H1 (cell line): ENCODE data around the gene FICD. TPM values are rescaled to one million over a fixed set of nuclear protein-coding genes. Genes with fewer than 3 reads are reported as not detected.

Experiments used
- CTCF ChIA-PET: fragments of 300-600 bp; sonication (Branson Sonifier 250); formaldehyde crosslinking; loops from one replicate; lab custom pipeline; 2021; ENCODE audit not compliant: partially characterized antibody; lab: Charles Lee
- POLR2A ChIA-PET: fragments of 300-600 bp; sonication (Branson Sonifier 250); formaldehyde crosslinking; loops from one replicate; lab custom pipeline; 2021; ENCODE audit warnings: inconsistent platforms; ENCODE audit not compliant: partially characterized antibody; lab: Charles Lee
- DNase-seq, 2 experiments: peaks; one replicate each; pipeline versions ENCODE4 v3.0.0 to v3.0.0-alpha.2; 2010 to 2022; ENCODE audit warnings: low spot score in 2 of 2, low read depth in 1 of 2, mixed read lengths in 1 of 2
- FAIRE-seq: peaks from 2 replicates; lab custom pipeline; 2011; peaks lifted over from hg19 to GRCh38; lab: Jason Lieb, UNC
- H2AFZ ChIP-seq: 2 replicates; pipeline ENCODE4 v1.8.1; 2012; ENCODE audit warnings: low read length, inconsistent platforms
- H2AK5ac ChIP-seq: 2 replicates; pipeline ENCODE4 v1.6.1; 2013; ENCODE audit warnings: low read depth, low read length
- H2BK120ac ChIP-seq: replicated peaks from 2 replicates; pipeline ENCODE3; 2013; ENCODE audit warnings: low read depth, low read length, inconsistent platforms
- H2BK12ac ChIP-seq: 2 replicates; pipeline ENCODE4 v1.6.1; 2013; ENCODE audit warnings: low read depth, low read length
- H2BK15ac ChIP-seq: 2 replicates; pipeline ENCODE4 v1.6.1; 2013; ENCODE audit warnings: low read length
- H2BK20ac ChIP-seq: 2 replicates; pipeline ENCODE4 v1.6.1; 2013; ENCODE audit warnings: low read length
- H2BK5ac ChIP-seq: 2 replicates; pipeline ENCODE4 v1.6.1; 2013; ENCODE audit warnings: low read depth, low read length
- H3K14ac ChIP-seq: 2 replicates; pipeline ENCODE4 v1.6.1; 2013; ENCODE audit warnings: inconsistent platforms; ENCODE audit not compliant: insufficient read length
- H3K18ac ChIP-seq: 2 replicates; pipeline ENCODE4 v1.6.1; 2013; ENCODE audit warnings: low read length; ENCODE audit errors: extremely low read depth
- H3K23ac ChIP-seq: 2 replicates; pipeline ENCODE4 v1.6.1; 2013; ENCODE audit warnings: inconsistent platforms; ENCODE audit not compliant: insufficient read length
- H3K23me2 ChIP-seq: 2 replicates; pipeline ENCODE4 v1.6.1; 2013; ENCODE audit warnings: low read depth, low read length
- H3K27ac ChIP-seq: 2 replicates; pipeline ENCODE4 v1.6.1; 2011; ENCODE audit warnings: low read depth, low read length, inconsistent platforms
- H3K27me3 ChIP-seq, 4 experiments: replicated peaks in 1 of 4; 1 replicate in 1 of 4; 2 replicates in 3 of 4; pipeline versions ENCODE4 v1.6.1 to v1.8.1; 2011 to 2013; ENCODE audit warnings: low read length in 3 of 4, mild to moderate bottlenecking in 3 of 4, inconsistent platforms in 2 of 4, mixed read lengths in 2 of 4, moderate library complexity in 1 of 4; ENCODE audit not compliant: control insufficient read depth in 3 of 4, insufficient read depth in 3 of 4; ENCODE audit errors: extremely low read depth in 1 of 4
- H3K36me3 ChIP-seq, 4 experiments: 2 replicates each; pipeline versions ENCODE4 v1.6.1 to v1.8.1; 2011 to 2013; ENCODE audit warnings: mild to moderate bottlenecking in 4 of 4, low read length in 3 of 4, moderate library complexity in 2 of 4, control low read depth in 1 of 4, inconsistent platforms in 1 of 4; ENCODE audit not compliant: insufficient read depth in 4 of 4, control insufficient read depth in 2 of 4
- H3K4ac ChIP-seq: replicated peaks from 2 replicates; pipeline ENCODE3; 2013; ENCODE audit warnings: low read length, low read depth, mixed read lengths, inconsistent platforms; ENCODE audit not compliant: insufficient read length
- H3K4me1 ChIP-seq, 4 experiments: replicated peaks in 1 of 4; 1 replicate in 1 of 4; 2 replicates in 3 of 4; pipeline versions ENCODE4 v1.6.1 to v1.8.1; 2011 to 2013; ENCODE audit warnings: low read length in 3 of 4, inconsistent platforms in 2 of 4, mixed read lengths in 1 of 4; ENCODE audit not compliant: insufficient read depth in 4 of 4, control insufficient read depth in 3 of 4
- H3K4me2 ChIP-seq, 2 experiments: 2 replicates each; pipeline versions ENCODE4 v1.6.1 to v1.8.1; 2011 to 2013; ENCODE audit warnings: low read depth in 2 of 2, low read length in 2 of 2, control low read depth in 1 of 2, inconsistent platforms in 1 of 2, mild to moderate bottlenecking in 1 of 2; ENCODE audit not compliant: insufficient read depth in 1 of 2
- H3K4me3 ChIP-seq, 4 experiments: fragments of 200-600, 300-600 bp in 1 of 4; sonication (generic), shearing (Covaris generic), sonication (Bioruptor Twin) in 1 of 4; 2 replicates each; pipeline versions ENCODE4 v1.5.1 to v1.8.1; 2011 to 2016; ENCODE audit warnings: low read length in 4 of 4, low read depth in 3 of 4, control low read depth in 2 of 4, inconsistent platforms in 2 of 4, mild to moderate bottlenecking in 2 of 4, mixed read lengths in 1 of 4, moderate library complexity in 1 of 4; ENCODE audit not compliant: insufficient read depth in 2 of 4; ENCODE audit errors: extremely low read depth in 1 of 4
- H3K56ac ChIP-seq: replicated peaks from 2 replicates; pipeline ENCODE3; 2013; ENCODE audit warnings: low read depth, mild to moderate bottlenecking, mixed read lengths, low read length, inconsistent platforms; ENCODE audit not compliant: insufficient read length
- H3K79me1 ChIP-seq: 2 replicates; pipeline ENCODE4 v1.6.1; 2013; ENCODE audit warnings: low read depth, low read length, control low read depth
- H3K79me2 ChIP-seq, 2 experiments: 2 replicates each; pipeline versions ENCODE4 v1.6.1 to v1.8.1; 2012 to 2013; ENCODE audit warnings: low read length in 2 of 2, mild to moderate bottlenecking in 2 of 2, inconsistent platforms in 1 of 2; ENCODE audit not compliant: insufficient read depth in 2 of 2, control insufficient read depth in 1 of 2
- H3K9ac ChIP-seq, 4 experiments: replicated peaks in 1 of 4; 1 replicate in 1 of 4; 2 replicates in 3 of 4; pipeline versions ENCODE4 v1.6.1 to v1.8.1; 2011 to 2013; ENCODE audit warnings: low read depth in 3 of 4, low read length in 3 of 4, control low read depth in 2 of 4, mild to moderate bottlenecking in 2 of 4, moderate library complexity in 2 of 4, inconsistent platforms in 1 of 4; ENCODE audit errors: extremely low read depth in 1 of 4
- H3K9me3 ChIP-seq, 2 experiments: 2 replicates each; pipeline versions ENCODE4 v1.6.1 to v1.8.1; 2012 to 2013; ENCODE audit warnings: mild to moderate bottlenecking in 2 of 2, moderate library complexity in 2 of 2, control low read depth in 1 of 2, inconsistent platforms in 1 of 2, low read depth in 1 of 2, low read length in 1 of 2, mixed read lengths in 1 of 2; ENCODE audit not compliant: insufficient read depth in 2 of 2
- H4K20me1 ChIP-seq, 2 experiments: replicated peaks in 1 of 2; 2 replicates each; pipeline versions ENCODE3 to v1.8.1; 2011 to 2013; ENCODE audit warnings: inconsistent platforms in 2 of 2, low read length in 2 of 2, mild to moderate bottlenecking in 1 of 2; ENCODE audit not compliant: insufficient read depth in 2 of 2, control insufficient read depth in 1 of 2
- H4K5ac ChIP-seq: 2 replicates; pipeline ENCODE4 v1.6.1; 2013; ENCODE audit warnings: low read length, low read depth, mixed read lengths, inconsistent platforms; ENCODE audit not compliant: insufficient read length
- H4K8ac ChIP-seq: 2 replicates; pipeline ENCODE4 v1.8.0; 2013; ENCODE audit warnings: mild to moderate bottlenecking, moderate library complexity, low read length, inconsistent platforms; ENCODE audit not compliant: insufficient read depth; ENCODE audit errors: extremely low read depth
- H4K91ac ChIP-seq: replicated peaks from 2 replicates; pipeline ENCODE3; 2013; ENCODE audit warnings: low read length, mixed read lengths, inconsistent platforms; ENCODE audit not compliant: insufficient read length
- BACH1 ChIP-seq: IDR thresholded peaks from 2 replicates; pipeline ENCODE4 v1.6.1; 2012; ENCODE audit warnings: low read length, improper control_type of control experiment
- CREB1 ChIP-seq: IDR thresholded peaks from 2 replicates; pipeline ENCODE4 v1.6.1; 2012; ENCODE audit warnings: inconsistent platforms
- EGR1 ChIP-seq: IDR thresholded peaks from 2 replicates; pipeline ENCODE4 v1.6.1; 2011; ENCODE audit warnings: low read depth, low read length, borderline replicate concordance
- NANOG ChIP-seq: IDR thresholded peaks from 2 replicates; pipeline ENCODE4 v1.6.1; 2011; ENCODE audit warnings: low read length, low read depth, mild to moderate bottlenecking, inconsistent platforms; ENCODE audit not compliant: insufficient read depth, poor library complexity, severe bottlenecking
- SP1 ChIP-seq: IDR thresholded peaks from 2 replicates; pipeline ENCODE4 v1.6.1; 2011; ENCODE audit warnings: low read depth, low read length
- TAF1 ChIP-seq: IDR thresholded peaks from 2 replicates; pipeline ENCODE4 v1.6.1; 2011; ENCODE audit warnings: mild to moderate bottlenecking, low read depth, low read length
- ZNF274 ChIP-seq: IDR thresholded peaks from 2 replicates; pipeline ENCODE4 v1.7.0; 2012; ENCODE audit warnings: low read length, borderline replicate concordance; ENCODE audit errors: extremely low read depth
- WGBS, 2 experiments: shearing (Covaris generic) in 1 of 2; methylation state at CpG; one replicate each; pipeline versions ENCODE4 v1.1.6 to v1.1.7; 2013 to 2015; ENCODE audit warnings: low lambda C conversion rate in 2 of 2, mixed read lengths in 2 of 2, inconsistent platforms in 1 of 2, low coverage in 1 of 2, missing lambda C conversion rate in 1 of 2; ENCODE audit not compliant: insufficient replicate concordance in 2 of 2, insufficient coverage in 1 of 2, insufficient read length in 1 of 2; ENCODE audit errors: extremely low coverage in 1 of 2, missing lambda C conversion rate in 1 of 2; 5-methylcytosine and 5-hydroxymethylcytosine counted together
- long read RNA-seq, 2 experiments: library from RNA in 1 of 2; library from capped mRNA in 1 of 2; stranded (forward); transcript quantifications; one replicate each; pipeline ENCODE4 v2.0.0, GENCODE V29; 2021; ENCODE audit warnings: inconsistent platforms in 1 of 2
- polyA minus RNA-seq, 3 experiments: library from RNA; depleted of rRNA, polyadenylated mRNA; stranded (reverse); fragments of >200 nt; gene quantifications; 1 replicate in 2 of 3; 2 replicates in 1 of 3; pipeline ENCODE4 v1.2.3, GENCODE V29; 2011
- polyA plus RNA-seq, 7 experiments: library from polyadenylated mRNA; depleted of rRNA in 3 of 7; stranded (reverse) in 5 of 7; unstranded in 2 of 7; fragments of >200 nt in 5 of 7; fragments of 200-250 nt in 2 of 7; gene quantifications; 1 replicate in 5 of 7; 2 replicates in 1 of 7; 4 replicates in 1 of 7; pipeline versions ENCODE4 v1.2.1 to v1.2.3, GENCODE V29; 2011 to 2013; ENCODE audit warnings: missing spikeins in 2 of 7, mixed read lengths in 2 of 7
- total RNA-seq: library from RNA; stranded (reverse); fragmentation: NEBNext Ultra II Directional; extraction: Animal tissue kit (Norgen Biotek cat#: 25700); gene quantifications from 2 replicates; pipeline ENCODE4 v1.2.1, GENCODE V29; 2021
- TF ChIP-seq, protein P1 (sequence below): IDR thresholded peaks from 2 replicates; pipeline ENCODE4 v1.6.1; 2012; ENCODE audit warnings: inconsistent platforms

FICD gene
- total RNA-seq (6.0 TPM in 2 replicates), polyA plus RNA-seq (2011; rRNA removed) (2.2 and 3.0 TPM in 2 replicates), polyA minus RNA-seq (2011; rRNA and poly(A)+ RNA removed) (5.3 TPM in 2 replicates)
- polyA plus RNA-seq (2011; cell fraction: cytosol; rRNA removed) = 2.3 TPM
- 6.1 TPM for polyA plus RNA-seq (2011; cell fraction: nucleus; rRNA removed)
- polyA plus RNA-seq (2012, experiment 1 of 2) = 4.6 to 6.0 TPM (median 5.7 TPM) in 4 replicates
- 1.9 TPM for polyA plus RNA-seq (2012, experiment 2 of 2)
- polyA plus RNA-seq (2013, experiment 1 of 2) = 5.6 TPM
- 6.5 TPM for polyA plus RNA-seq (2013, experiment 2 of 2)
- polyA minus RNA-seq (2011; cell fraction: cytosol; rRNA and poly(A)+ RNA removed) = 4.6 TPM
- polyA minus RNA-seq (2011; cell fraction: nucleus; rRNA and poly(A)+ RNA removed) = 7.9 TPM
- long read RNA-seq, experiment 1, partial matches to known transcripts = 0 of 7 reads
- long read RNA-seq, experiment 1, other reads (novel, unspliced or antisense) = 5 of 7 reads
- long read RNA-seq, experiment 2, partial matches to known transcripts = 0 of 4 reads
- long read RNA-seq, experiment 2, other reads (novel, unspliced or antisense) = 1 of 4 reads

DNA sequence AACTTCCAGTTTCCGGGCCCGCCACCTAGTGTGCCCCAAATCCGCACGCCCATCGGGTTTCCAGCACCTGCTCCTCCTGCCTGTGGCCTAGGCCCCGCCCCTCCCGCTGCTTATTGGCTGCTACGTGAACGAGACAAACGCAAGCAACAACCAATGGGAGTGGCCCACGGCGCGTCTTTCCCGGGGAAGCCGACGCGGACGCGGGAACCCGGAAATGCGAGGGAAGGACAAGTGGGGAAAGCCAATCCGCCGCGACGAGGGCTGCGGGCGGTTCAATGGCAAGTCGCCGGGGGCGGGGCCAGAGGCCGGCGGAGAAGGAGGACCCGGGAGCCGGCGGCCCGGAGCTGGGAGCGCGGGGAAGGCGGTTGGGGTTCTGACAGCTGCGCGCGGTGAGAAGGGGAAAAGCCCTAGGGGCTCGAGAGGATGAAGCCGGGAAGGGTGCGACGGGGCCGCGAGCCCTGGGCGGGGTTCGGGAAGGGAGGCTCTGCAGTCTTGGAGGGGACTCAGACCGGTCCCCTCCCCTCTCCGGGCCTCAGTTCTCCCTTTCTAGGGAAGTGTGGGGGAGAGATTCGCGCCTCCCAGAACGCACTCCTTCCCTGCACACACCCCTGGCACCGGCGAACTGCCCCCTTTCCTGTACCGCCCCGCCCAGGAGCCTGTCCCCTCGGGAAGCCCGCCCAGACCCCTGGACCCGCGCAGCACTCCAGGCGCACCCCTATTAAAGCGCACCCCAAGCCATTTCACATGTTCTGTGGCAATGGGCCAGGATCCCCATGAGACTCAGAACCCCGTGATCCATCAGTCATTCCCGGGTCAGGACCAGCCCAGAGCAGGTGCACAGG, at the start of gene FICD:
TSS of gene FICD (plus strand) at position 305 of the 842 bp plus-strand sequence. CDS start 1,696 bp downstream, outside the sequence.
- H3K27ac ChIP-seq = no peak within 1 kb of the TSS; the same call in 1 of the 2 replicates
- POLR2A ChIA-PET = interaction anchor here (0.9 to 1.8 kb wide), 4 partner anchors 9 to 398 kb away, joined by 3 to 5 read pairs (median 4); partner anchors contain the start of gene SART3
- H2AFZ ChIP-seq = peak within 1 kb of the TSS; percentile 87; the same call in 1 of the 2 replicates
- TF ChIP-seq BACH1 (peak; percentile 28; the same call in 1 of the 2 replicates), EGR1 (no peak), CREB1 (peak; percentile 89), ZNF274 (no peak), SP1 (peak; percentile 91), TAF1 (peak; percentile 67), NANOG (peak; percentile 46)
- TF ChIP-seq, protein P1, sequence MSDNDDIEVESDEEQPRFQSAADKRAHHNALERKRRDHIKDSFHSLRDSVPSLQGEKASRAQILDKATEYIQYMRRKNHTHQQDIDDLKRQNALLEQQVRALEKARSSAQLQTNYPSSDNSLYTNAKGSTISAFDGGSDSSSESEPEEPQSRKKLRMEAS = peak; percentile 88

More for the DNA sequence above, at the start of gene FICD:
- CTCF ChIA-PET = interaction anchor here (1.1 to 1.8 kb wide), 5 partner anchors 9 to 524 kb away, joined by 3 to 4 read pairs (median 4); no protein-coding TSS in a partner anchor
- FAIRE-seq (peak; percentile 71), DNase-seq (peak; percentile 98 to 99)
- H3K79me1 ChIP-seq = peaks cover 4% of the 10 kb centered on the region; the same call in 1 of the 2 replicates
- no peak within 1 kb of the TSS for H3K4ac ChIP-seq
- WGBS, 2 experiments = 2% methylated on average over 45 of the region's 67 CpGs; no CpG with 5 or more reads in 1 of the 2 experiments
- no peak within 1 kb of the TSS for H3K14ac ChIP-seq
- H3K27me3 ChIP-seq = no peaks in the 10 kb centered on the region
- peak within 1 kb of the TSS; percentile 29; the same call in 1 of the 2 replicates for H2BK15ac ChIP-seq
- peak within 1 kb of the TSS; percentile 38 for H4K8ac ChIP-seq
- H2BK20ac ChIP-seq = no peak within 1 kb of the TSS
- peaks cover 4 to 21% (median 15%) of the 10 kb centered on the region in 4 experiments; a peak in 5 of 8 replicates for H3K36me3 ChIP-seq
- H4K5ac ChIP-seq = no peak within 1 kb of the TSS
- H3K56ac ChIP-seq = no peak within 1 kb of the TSS
- no peak within 1 kb of the TSS for H3K23ac ChIP-seq
- H3K4me3 ChIP-seq = peak within 1 kb of the TSS; percentile 52 to 87 (median 62)
- H3K9me3 ChIP-seq = no peaks in the 10 kb centered on the region
- H3K4me1 ChIP-seq = peaks cover 0 to 8% (median 3%) of the 10 kb centered on the region in 4 experiments; a peak in 6 of 7 replicates
- H2BK5ac ChIP-seq = no peak within 1 kb of the TSS; the same call in 1 of the 2 replicates
- no peak within 1 kb of the TSS for H4K91ac ChIP-seq
- peak within 1 kb of the TSS; percentile 92 to 93 for H3K4me2 ChIP-seq
- peaks cover 0 to 6% of the 10 kb centered on the region in 2 experiments; a peak in 1 of 4 replicates for H3K79me2 ChIP-seq
- no peak within 1 kb of the TSS for H2BK12ac ChIP-seq
- 0 out of 2 replicates have a peak within 1 kb of the TSS, but pooled peaks have one; percentile 17 for H3K18ac ChIP-seq
- no peak within 1 kb of the TSS for H2BK120ac ChIP-seq
- H3K9ac ChIP-seq = peak within 1 kb of the TSS; percentile 52 to 68 (median 59)
- H2AK5ac ChIP-seq = no peak within 1 kb of the TSS
- H3K23me2 ChIP-seq = peaks cover 5% of the 10 kb centered on the region; the same call in 1 of the 2 replicates
- peaks cover 5 to 6% of the 10 kb centered on the region in 2 experiments for H4K20me1 ChIP-seq
